ENCODE data around the gene BPIFB3. TPM values are rescaled to one million over a fixed set of nuclear protein-coding genes. Genes with fewer than 3 reads are reported as not detected.

The BPIFB3 gene
- total and polyA plus RNA-seq, 2 of the 13 experiments (the other 11 are each of a cell fraction or from before 2014, with no cell fraction given), result 0.09 TPM; not detected in 1

GRCh38 chr20:33022694-33023438 is 30.8 kb upstream of the BPIFB3 start (continued):
- no peak for TF ChIP-seq ARNTL (CRISPR knock-in tag; IDR thresholded peaks at IDR 0.05)
- TF ChIP-seq USF2 (IDR thresholded peaks at IDR 0.05; ENCODE audit: low read depth, low read length), result no peak
- no peak for TF ChIP-seq USF2 (CRISPR knock-in tag; IDR thresholded peaks at IDR 0.05; ENCODE audit: borderline replicate concordance)
- no peak for TF ChIP-seq ZNF737 (CRISPR knock-in tag; IDR thresholded peaks at IDR 0.05; ENCODE audit: borderline replicate concordance)
- TF ChIP-seq NPAS2 (CRISPR knock-in tag; IDR thresholded peaks at IDR 0.05; ENCODE audit: borderline replicate concordance), result no peak
- no peak for TF ChIP-seq EED (CRISPR knock-in tag; IDR thresholded peaks at IDR 0.05)
- no peak for TF ChIP-seq YY1 (IDR thresholded peaks at IDR 0.05; ENCODE audit: insufficient read depth, insufficient replicate concordance, low read depth, low read length)
- TF ChIP-seq ZNF382 (CRISPR knock-in tag; IDR thresholded peaks at IDR 0.05; ENCODE audit: borderline replicate concordance), result no peak
- no peak for TF ChIP-seq ZBTB26 (CRISPR knock-in tag; IDR thresholded peaks at IDR 0.05; ENCODE audit: borderline replicate concordance)
- TF ChIP-seq FOXM1 (CRISPR knock-in tag; IDR thresholded peaks at IDR 0.05), result no peak
- TF ChIP-seq DNMT3B (CRISPR knock-in tag; conservative IDR thresholded peaks at IDR 0.05), result no peak
- no peak for TF ChIP-seq KDM5B (CRISPR knock-in tag; IDR thresholded peaks at IDR 0.05; ENCODE audit: borderline replicate concordance)
- TF ChIP-seq HMGA1 (CRISPR knock-in tag; conservative IDR thresholded peaks at IDR 0.05), result no peak
- no peak for TF ChIP-seq NR2F2 (IDR thresholded peaks at IDR 0.05; ENCODE audit: borderline replicate concordance, low read depth)
- no peak for TF ChIP-seq HMGXB3 (CRISPR knock-in tag; IDR thresholded peaks at IDR 0.05; ENCODE audit: borderline replicate concordance)
- no peak for TF ChIP-seq SAFB2 (CRISPR knock-in tag; IDR thresholded peaks at IDR 0.05; ENCODE audit: borderline replicate concordance, low read depth)
- no peak for TF ChIP-seq SATB2 (CRISPR knock-in tag; IDR thresholded peaks at IDR 0.05)
- no peak for TF ChIP-seq ZNF607 (CRISPR knock-in tag; IDR thresholded peaks at IDR 0.05; ENCODE audit: borderline replicate concordance)
- TF ChIP-seq ATF5 (CRISPR knock-in tag; IDR thresholded peaks at IDR 0.05; ENCODE audit: low read depth), result no peak
- TF ChIP-seq FOXO4 (CRISPR knock-in tag; conservative IDR thresholded peaks at IDR 0.05), result no peak
